GM19372 (cell line): ENCODE data around the gene GNGT2.

Source experiments
- ATAC-seq: cut with Tn5 transposase; IDR thresholded peaks from one replicate; pipeline ENCODE4 v1.9.1; 2021; ENCODE audit warnings: mild to moderate bottlenecking, low read depth, moderate library complexity; ENCODE audit not compliant: unreplicated experiment

The GNGT2 gene

GRCh38 chr17:49229805-49230600 lies 19.6 kb upstream of the GNGT2 start:
- ATAC-seq: no peak

GRCh38 chr17:49229076-49229804 lies 18.9 kb upstream of the GNGT2 start:
- no peak for ATAC-seq

- ATAC-seq: no peak
These were observed 17.3 kb upstream of the GNGT2 start for GRCh38 chr17:49227436-49228261.

- no peak for ATAC-seq
These were observed 16.5 kb upstream of the GNGT2 start for GRCh38 chr17:49226771-49227435.

- ATAC-seq: no peak
These were observed 15.3 kb upstream of the GNGT2 start for GRCh38 chr17:49225554-49226236.

GRCh38 chr17:49224997-49225337 lies 14.6 kb upstream of the GNGT2 start:
- ATAC-seq: no peak

- no peak for ATAC-seq
These were observed 14.0 kb upstream of the GNGT2 start for GRCh38 chr17:49224198-49224996.

- no peak for ATAC-seq
These were observed 13.3 kb upstream of the GNGT2 start for GRCh38 chr17:49223517-49224197.

- ATAC-seq: no peak
These were observed 12.8 kb upstream of the GNGT2 start for GRCh38 chr17:49223168-49223516.

GRCh38 chr17:49219987-49220386 lies 9.6 kb upstream of the GNGT2 start:
- no peak for ATAC-seq

GRCh38 chr17:49218941-49219913 lies 8.9 kb upstream of the GNGT2 start:
- no peak for ATAC-seq

GRCh38 chr17:49217651-49218413 lies 7.5 kb upstream of the GNGT2 start:
- ATAC-seq: peak; percentile 59

- no peak for ATAC-seq
These were observed 6.7 kb upstream of the GNGT2 start for GRCh38 chr17:49216953-49217650.

- ATAC-seq: no peak
These were observed 6.1 kb upstream of the GNGT2 start for GRCh38 chr17:49216482-49216881.

- ATAC-seq: no peak
These were observed 4.4 kb upstream of the GNGT2 start for GRCh38 chr17:49214676-49215360.

GRCh38 chr17:49213847-49214246 lies 3.5 kb upstream of the GNGT2 start:
- ATAC-seq: no peak
